Neural progenitor cell (in vitro differentiated cells): Measurements from ENCODE around the gene CYP27B1.

Source experiments
- EZH2 ChIP-seq: fragments of 200-600 bp; sonication (generic); IDR thresholded peaks from 2 replicates; pipeline ENCODE4 v1.6.1; 2017; ENCODE audit warnings: antibody characterized with exemption, mild to moderate bottlenecking, moderate library complexity
- EZH2phosphoT487 ChIP-seq: fragments of 200-600 bp; sonication (generic); IDR thresholded peaks from 2 replicates; pipeline ENCODE4 v1.6.1; 2017; ENCODE audit warnings: antibody characterized with exemption
- TF ChIP-seq, protein P1 (sequence below): fragments of 200-600 bp; sonication (generic); IDR thresholded peaks from 2 replicates; pipeline ENCODE4 v1.5.1; 2017; ENCODE audit warnings: antibody characterized with exemption, mild to moderate bottlenecking

DNA sequence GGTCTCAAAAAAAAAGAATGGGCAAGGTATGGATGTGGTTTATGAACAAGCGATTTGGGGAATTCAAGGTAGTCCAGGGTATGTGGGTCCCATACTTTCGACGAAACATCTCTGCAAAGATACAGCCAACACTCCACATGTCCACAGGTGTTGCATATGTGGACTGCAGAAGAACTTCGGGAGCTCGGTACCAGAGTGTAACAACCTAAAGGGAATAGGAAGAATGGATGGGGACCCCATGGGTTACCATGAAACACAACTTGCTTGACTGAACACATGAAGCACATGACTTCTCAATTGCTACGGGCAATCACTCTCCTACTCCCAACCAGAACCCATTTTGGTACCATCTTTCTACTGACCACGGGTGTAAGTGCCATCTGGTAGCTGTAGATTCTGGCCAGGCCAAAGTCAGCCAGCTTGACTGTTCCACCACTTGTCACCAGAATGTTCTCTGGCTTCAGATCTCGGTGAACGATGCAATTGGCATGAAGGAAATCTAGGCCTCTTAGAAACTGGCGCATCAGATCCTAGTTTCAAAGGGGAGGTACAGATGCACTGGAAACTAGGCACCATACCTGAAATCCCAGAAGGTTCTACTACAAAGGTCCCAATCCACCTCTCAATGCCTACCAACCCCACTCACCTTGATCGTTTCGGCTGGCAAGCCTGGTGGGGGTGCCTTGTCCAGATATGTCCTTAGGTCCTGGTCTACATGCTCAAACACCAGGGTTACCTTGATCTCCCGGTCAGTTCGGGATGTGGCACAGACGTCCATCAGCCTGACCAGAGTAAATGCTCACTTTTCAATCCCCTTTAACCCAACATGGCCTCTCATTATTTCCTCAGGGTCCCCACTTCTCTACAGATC lies 16.1 kb downstream of the CYP27B1 start:
- TF ChIP-seq EZH2 = no peak
- TF ChIP-seq, protein P1, sequence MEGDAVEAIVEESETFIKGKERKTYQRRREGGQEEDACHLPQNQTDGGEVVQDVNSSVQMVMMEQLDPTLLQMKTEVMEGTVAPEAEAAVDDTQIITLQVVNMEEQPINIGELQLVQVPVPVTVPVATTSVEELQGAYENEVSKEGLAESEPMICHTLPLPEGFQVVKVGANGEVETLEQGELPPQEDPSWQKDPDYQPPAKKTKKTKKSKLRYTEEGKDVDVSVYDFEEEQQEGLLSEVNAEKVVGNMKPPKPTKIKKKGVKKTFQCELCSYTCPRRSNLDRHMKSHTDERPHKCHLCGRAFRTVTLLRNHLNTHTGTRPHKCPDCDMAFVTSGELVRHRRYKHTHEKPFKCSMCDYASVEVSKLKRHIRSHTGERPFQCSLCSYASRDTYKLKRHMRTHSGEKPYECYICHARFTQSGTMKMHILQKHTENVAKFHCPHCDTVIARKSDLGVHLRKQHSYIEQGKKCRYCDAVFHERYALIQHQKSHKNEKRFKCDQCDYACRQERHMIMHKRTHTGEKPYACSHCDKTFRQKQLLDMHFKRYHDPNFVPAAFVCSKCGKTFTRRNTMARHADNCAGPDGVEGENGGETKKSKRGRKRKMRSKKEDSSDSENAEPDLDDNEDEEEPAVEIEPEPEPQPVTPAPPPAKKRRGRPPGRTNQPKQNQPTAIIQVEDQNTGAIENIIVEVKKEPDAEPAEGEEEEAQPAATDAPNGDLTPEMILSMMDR = no peak
- TF ChIP-seq EZH2phosphoT487 = no peak
